Tibial nerve (tissue), 4 donors: Measurements from ENCODE around the gene ISG20. TPM values are rescaled to one million over a fixed set of nuclear protein-coding genes. Genes with fewer than 3 reads are reported as not detected.

Experiments used
- DNase-seq, 2 donors: peaks; one replicate each; pipeline ENCODE4 v3.0.0-alpha.2; 2019; ENCODE audit warnings: low spot score in 2 of 2
- H3K27ac ChIP-seq, 4 donors: fragments of 200-600 bp; sonication (generic) in 3 of 4; one replicate each; pipeline ENCODE4 v1.5.1; 2017 to 2019; ENCODE audit warnings: mild to moderate bottlenecking in 1 of 4
- H3K27me3 ChIP-seq, 2 donors: fragments of 200-600 bp; sonication (generic) in 1 of 2; one replicate each; pipeline versions ENCODE4 v1.5.1 to v1.6.0; 2017 to 2019
- H3K36me3 ChIP-seq, 3 donors: fragments of 200-600 bp; sonication (generic); one replicate each; pipeline ENCODE4 v1.5.1; 2018 to 2019
- H3K4me1 ChIP-seq, 4 donors: fragments of 200-600 bp; sonication (generic) in 3 of 4; one replicate each; pipeline ENCODE4 v1.5.1; 2017 to 2019
- H3K4me3 ChIP-seq, 4 donors: fragments of 200-600 bp; sonication (generic) in 3 of 4; one replicate each; pipeline ENCODE4 v1.5.1; 2017 to 2019; ENCODE audit warnings: mild to moderate bottlenecking in 1 of 4, moderate library complexity in 1 of 4
- H3K9me3 ChIP-seq, 4 donors: fragments of 200-600 bp; sonication (generic) in 3 of 4; one replicate each; pipeline ENCODE4 v1.5.1; 2017 to 2019
- CTCF ChIP-seq, 5 experiments: fragments of 200-600 bp in 3 of 5; fragments of 450-650 bp in 2 of 5; sonication (generic) in 3 of 5; IDR thresholded peaks; one replicate each; pipeline ENCODE4 v1.5.1; 2016 to 2019; ENCODE audit warnings: antibody characterized with exemption in 5 of 5, mild to moderate bottlenecking in 3 of 5, moderate library complexity in 2 of 5
- EP300 ChIP-seq, 2 donors: sonication (generic); formaldehyde crosslinking; IDR thresholded peaks; one replicate each; pipeline ENCODE4 v1.6.1; 2017; ENCODE audit warnings: antibody characterized with exemption in 2 of 2, mild to moderate bottlenecking in 1 of 2
- POLR2A ChIP-seq, 2 donors: fragments of 450-650 bp; IDR thresholded peaks; one replicate each; pipeline ENCODE4 v1.6.1; 2017; ENCODE audit warnings: antibody characterized with exemption in 2 of 2, mild to moderate bottlenecking in 2 of 2, moderate library complexity in 2 of 2
- WGBS, 2 donors: methylation state at CpG; one replicate each; pipeline ENCODE4 v1.1.5; 2018; 5-methylcytosine and 5-hydroxymethylcytosine counted together
- total RNA-seq, 4 donors: library from RNA; depleted of rRNA; stranded (reverse); fragments of >200 nt; gene quantifications; one replicate each; pipeline ENCODE4 v1.1.0, GENCODE V29; 2016

ISG20 gene
- total RNA-seq, 4 donors from 2014 or later = 18.2 to 34.5 (median 23.8) TPM

- peak overlapping the region; percentile 82 to 97 (median 94) for H3K27ac ChIP-seq
- H3K27me3 ChIP-seq = no peaks in the 10 kb centered on the region
- H3K9me3 ChIP-seq = no peaks in the 10 kb centered on the region
- no peak overlapping the region for H3K4me3 ChIP-seq
- DNase-seq = peak in 1 of 2 donors; percentile 6
- H3K4me1 ChIP-seq = peaks cover 3 to 64% (median 41%) of the 10 kb centered on the region in 4 donors
- TF ChIP-seq EP300 (IDR thresholded peaks at IDR 0.05) = no peak
- TF ChIP-seq CTCF (IDR thresholded peaks at IDR 0.05) = no peak
- TF ChIP-seq POLR2A (IDR thresholded peaks at IDR 0.05) = no peak
- 64 to 84% methylated on average over 6 to 10 of the region's 12 CpGs for WGBS, 2 donors
- no peaks in the 10 kb centered on the region for H3K36me3 ChIP-seq
Observed at GRCh38 chr15:88648357-88649214, 9.8 kb downstream of the ISG20 start.

GRCh38 chr15:88649286-88649733 is 10.5 kb downstream of the ISG20 start:
- 24 to 35% methylated on average over 12 of the region's 12 CpGs for WGBS, 2 donors

GRCh38 chr15:88649753-88650551 is 11.1 kb downstream of the ISG20 start:
- WGBS, 2 donors = 64 to 73% methylated on average over 23 of the region's 23 CpGs
- peak overlapping the region; percentile 82 to 97 (median 94) for H3K27ac ChIP-seq
- H3K27me3 ChIP-seq = no peaks in the 10 kb centered on the region
- no peak for TF ChIP-seq EP300 (IDR thresholded peaks at IDR 0.05)
- TF ChIP-seq CTCF (IDR thresholded peaks at IDR 0.05) = no peak
- no peak for TF ChIP-seq POLR2A (IDR thresholded peaks at IDR 0.05)
- peaks cover 3 to 65% (median 41%) of the 10 kb centered on the region in 4 donors for H3K4me1 ChIP-seq
- no peak overlapping the region for H3K4me3 ChIP-seq
- DNase-seq = peak in 1 of 2 donors; percentile 4
- H3K36me3 ChIP-seq = no peaks in the 10 kb centered on the region
- H3K9me3 ChIP-seq = no peaks in the 10 kb centered on the region

More at GRCh38 chr15:88649286-88649733, 10.5 kb downstream of the ISG20 start:
- peak; percentile 45 to 73 for DNase-seq
- H3K27ac ChIP-seq = peak overlapping the region; percentile 82 to 97 (median 94)
- TF ChIP-seq EP300 (IDR thresholded peaks at IDR 0.05) (peak in 1 of 2 donors; percentile 92), POLR2A (IDR thresholded peaks at IDR 0.05) (peak; percentile 16 to 44), CTCF (IDR thresholded peaks at IDR 0.05) (no peak)
- H3K9me3 ChIP-seq = no peaks in the 10 kb centered on the region
- peaks cover 3 to 68% (median 41%) of the 10 kb centered on the region in 4 donors for H3K4me1 ChIP-seq
- H3K4me3 ChIP-seq = no peak overlapping the region
- H3K36me3 ChIP-seq = no peaks in the 10 kb centered on the region
- H3K27me3 ChIP-seq = no peaks in the 10 kb centered on the region

GRCh38 chr15:88650556-88650955 is 11.7 kb downstream of the ISG20 start:
- WGBS, 2 donors = 96 to 99% methylated on average over 12 of the region's 12 CpGs
- no peaks in the 10 kb centered on the region for H3K36me3 ChIP-seq
- DNase-seq = peak in 1 of 2 donors; percentile 3
- TF ChIP-seq POLR2A (IDR thresholded peaks at IDR 0.05) (no peak), CTCF (IDR thresholded peaks at IDR 0.05) (no peak), EP300 (IDR thresholded peaks at IDR 0.05) (no peak)
- H3K4me1 ChIP-seq = peaks cover 3 to 61% (median 41%) of the 10 kb centered on the region in 4 donors
- no peaks in the 10 kb centered on the region for H3K9me3 ChIP-seq
- peak overlapping the region; percentile 82 to 97 (median 94) for H3K27ac ChIP-seq
- H3K27me3 ChIP-seq = no peaks in the 10 kb centered on the region
- no peak overlapping the region for H3K4me3 ChIP-seq
